ENCODE data around the gene PSMD1.

- TF ChIP-seq CTCF (IDR thresholded peaks at IDR 0.05) (no peak), ZFX (IDR thresholded peaks at IDR 0.05; ENCODE audit: borderline replicate concordance) (no peak)
These were observed 141.1 kb downstream of the PSMD1 start for GRCh38 chr2:231197706-231198290.
